ENCODE measurements around the gene EPB41L5.

EPB41L5 gene

DNA sequence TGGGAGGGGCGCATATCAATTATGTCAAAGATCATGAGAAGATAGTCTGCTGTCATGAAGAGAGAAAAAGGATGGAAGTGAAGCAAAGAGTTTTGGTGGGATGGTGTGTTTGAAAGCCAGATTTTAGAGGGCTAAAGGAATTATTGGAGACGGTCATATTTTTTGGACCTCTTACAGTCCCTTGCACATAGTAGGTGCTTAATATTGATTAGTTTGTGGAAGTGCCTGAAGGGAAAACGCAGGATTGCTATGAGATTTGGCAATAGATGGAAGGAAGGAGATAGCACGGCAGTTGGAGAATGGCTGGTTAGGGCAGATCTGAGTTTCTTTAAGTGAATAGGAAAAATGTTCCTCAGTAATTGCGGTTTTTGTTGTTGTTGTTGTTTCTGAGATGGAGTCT lies 15.9 kb downstream of the EPB41L5 start:
- TF ChIP-seq, protein P1, sequence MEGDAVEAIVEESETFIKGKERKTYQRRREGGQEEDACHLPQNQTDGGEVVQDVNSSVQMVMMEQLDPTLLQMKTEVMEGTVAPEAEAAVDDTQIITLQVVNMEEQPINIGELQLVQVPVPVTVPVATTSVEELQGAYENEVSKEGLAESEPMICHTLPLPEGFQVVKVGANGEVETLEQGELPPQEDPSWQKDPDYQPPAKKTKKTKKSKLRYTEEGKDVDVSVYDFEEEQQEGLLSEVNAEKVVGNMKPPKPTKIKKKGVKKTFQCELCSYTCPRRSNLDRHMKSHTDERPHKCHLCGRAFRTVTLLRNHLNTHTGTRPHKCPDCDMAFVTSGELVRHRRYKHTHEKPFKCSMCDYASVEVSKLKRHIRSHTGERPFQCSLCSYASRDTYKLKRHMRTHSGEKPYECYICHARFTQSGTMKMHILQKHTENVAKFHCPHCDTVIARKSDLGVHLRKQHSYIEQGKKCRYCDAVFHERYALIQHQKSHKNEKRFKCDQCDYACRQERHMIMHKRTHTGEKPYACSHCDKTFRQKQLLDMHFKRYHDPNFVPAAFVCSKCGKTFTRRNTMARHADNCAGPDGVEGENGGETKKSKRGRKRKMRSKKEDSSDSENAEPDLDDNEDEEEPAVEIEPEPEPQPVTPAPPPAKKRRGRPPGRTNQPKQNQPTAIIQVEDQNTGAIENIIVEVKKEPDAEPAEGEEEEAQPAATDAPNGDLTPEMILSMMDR (IDR thresholded peaks at IDR 0.05; ENCODE audit: control extremely low read depth, extremely low read depth, low read depth, missing control alignments): no peak
- POLR2A ChIA-PET: no interaction called here
- DNase-seq (ENCODE audit: extremely low spot score): no peak
- CTCF ChIA-PET: no interaction called here

DNA sequence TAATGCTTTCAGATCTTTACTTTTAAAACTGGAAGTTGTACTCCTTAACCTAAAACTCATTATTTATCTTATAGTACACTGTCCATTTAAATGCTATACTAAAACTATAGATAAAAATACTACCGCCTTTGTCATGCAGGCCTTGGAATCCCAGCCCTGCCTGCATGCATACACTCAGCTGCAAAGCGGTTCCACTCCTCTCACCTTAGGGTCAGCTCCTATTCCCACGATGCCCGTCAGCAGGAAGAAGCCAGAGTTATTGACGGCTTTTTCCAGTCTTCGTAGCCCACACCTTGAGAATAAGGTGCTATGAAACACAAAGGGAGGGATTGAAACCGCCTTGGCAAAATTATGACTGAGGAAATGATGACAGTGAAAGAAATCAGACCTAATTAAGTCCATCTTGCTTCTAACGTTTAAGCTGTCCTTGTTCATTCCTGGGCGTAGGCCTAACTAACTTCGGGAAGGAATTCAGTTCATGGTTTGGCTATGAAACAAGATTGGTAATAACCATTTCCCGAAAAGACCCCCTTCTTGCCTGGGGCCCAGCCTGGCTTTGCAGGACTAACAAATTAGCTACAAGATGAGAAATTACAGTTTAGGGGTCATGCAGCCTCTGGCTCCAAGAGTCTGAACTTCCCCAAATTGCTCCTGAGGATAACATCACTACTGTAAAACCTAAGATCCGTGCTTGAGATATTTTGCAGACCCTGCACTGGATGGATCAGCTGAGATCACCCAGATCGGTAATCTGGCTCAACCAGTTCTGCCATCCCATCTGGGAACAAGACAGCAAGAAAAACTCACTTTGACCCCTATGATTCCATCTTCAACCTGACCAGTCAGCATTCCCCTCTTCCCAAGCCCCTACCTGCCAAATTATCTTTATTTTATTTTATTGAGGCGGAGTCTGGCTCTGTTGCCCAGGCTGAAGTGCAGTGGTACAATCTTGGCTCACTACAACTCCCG lies 17.1 kb downstream of the EPB41L5 start:
- no peak for DNase-seq (ENCODE audit: extremely low spot score)
- CTCF ChIA-PET: interaction anchor here (1.3 kb wide), 3 partner anchors 13 to 146 kb away, joined by 3 read pairs; no protein-coding TSS in a partner anchor
- TF ChIP-seq, protein P1 (IDR thresholded peaks at IDR 0.05; ENCODE audit: control extremely low read depth, extremely low read depth, low read depth, missing control alignments): no peak
- POLR2A ChIA-PET: no interaction called here

DNA sequence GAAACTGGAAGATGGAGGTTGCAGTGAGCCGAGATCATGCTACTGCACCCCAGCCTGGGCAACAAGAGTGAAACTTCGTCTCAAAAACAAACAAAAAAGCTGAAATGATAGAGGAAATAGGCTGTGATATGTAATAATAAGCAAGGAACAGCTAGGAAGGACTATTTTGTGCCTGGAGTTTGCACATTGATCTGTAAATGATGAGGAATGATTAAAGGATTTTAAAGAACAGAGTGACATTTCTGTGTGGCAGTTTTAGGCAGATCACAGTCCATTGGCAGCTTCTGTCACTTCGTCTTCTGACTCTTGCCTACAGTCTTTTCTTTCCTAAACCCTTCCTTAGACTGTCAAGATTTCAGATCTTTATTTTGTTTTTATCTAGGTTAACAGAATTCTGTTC lies 19.4 kb downstream of the EPB41L5 start:
- no peak for DNase-seq (ENCODE audit: extremely low spot score)
- POLR2A ChIA-PET: no interaction called here
- TF ChIP-seq, protein P1 (IDR thresholded peaks at IDR 0.05; ENCODE audit: control extremely low read depth, extremely low read depth, low read depth, missing control alignments): no peak
- CTCF ChIA-PET: no interaction called here

DNA sequence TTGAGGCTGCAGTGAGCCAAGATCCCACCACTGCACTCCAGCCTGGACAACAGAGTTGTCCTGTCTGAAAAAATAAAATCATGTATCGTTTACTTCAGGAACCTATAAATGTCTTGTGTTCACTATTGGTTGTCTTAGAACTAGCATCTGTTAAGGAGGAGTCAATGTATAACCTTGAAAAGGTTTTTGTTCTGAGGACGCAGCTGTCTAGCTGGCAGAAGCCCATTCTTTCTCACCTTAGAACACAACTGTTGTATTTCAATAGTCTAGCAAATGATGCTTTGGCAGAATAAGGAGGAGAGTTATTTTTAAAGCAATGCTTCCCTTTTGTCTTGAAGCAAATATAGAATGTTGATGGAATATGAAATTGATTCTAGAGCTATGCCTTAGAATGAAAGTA lies 21.1 kb downstream of the EPB41L5 start:
- TF ChIP-seq, protein P1 (IDR thresholded peaks at IDR 0.05; ENCODE audit: control extremely low read depth, extremely low read depth, low read depth, missing control alignments): no peak
- ChIA-PET CTCF (no interaction called here), POLR2A (no interaction called here)
- no peak for DNase-seq (ENCODE audit: extremely low spot score)

DNA sequence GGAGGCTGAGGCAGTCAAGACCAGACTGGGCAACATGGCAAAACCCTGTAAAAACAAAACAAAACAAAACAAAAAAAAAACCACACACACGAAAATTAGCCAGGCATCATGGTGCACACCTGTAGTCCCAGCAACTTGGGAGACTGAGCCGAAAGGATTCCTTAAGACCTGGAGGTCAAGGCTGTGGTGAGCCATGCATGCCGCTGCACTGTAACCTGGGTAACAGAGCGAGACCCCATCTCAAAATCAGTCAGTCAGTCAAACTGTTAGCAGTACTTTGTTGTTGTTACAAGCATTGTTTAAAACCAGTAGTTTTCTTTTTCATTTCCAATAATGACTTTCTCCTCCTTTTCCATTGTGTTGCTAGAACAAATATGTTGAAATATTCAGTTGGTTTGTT lies 21.7 kb downstream of the EPB41L5 start:
- ChIA-PET POLR2A (no interaction called here), CTCF (no interaction called here)
- TF ChIP-seq, protein P1 (IDR thresholded peaks at IDR 0.05; ENCODE audit: control extremely low read depth, extremely low read depth, low read depth, missing control alignments): no peak
- DNase-seq (ENCODE audit: extremely low spot score): no peak

DNA sequence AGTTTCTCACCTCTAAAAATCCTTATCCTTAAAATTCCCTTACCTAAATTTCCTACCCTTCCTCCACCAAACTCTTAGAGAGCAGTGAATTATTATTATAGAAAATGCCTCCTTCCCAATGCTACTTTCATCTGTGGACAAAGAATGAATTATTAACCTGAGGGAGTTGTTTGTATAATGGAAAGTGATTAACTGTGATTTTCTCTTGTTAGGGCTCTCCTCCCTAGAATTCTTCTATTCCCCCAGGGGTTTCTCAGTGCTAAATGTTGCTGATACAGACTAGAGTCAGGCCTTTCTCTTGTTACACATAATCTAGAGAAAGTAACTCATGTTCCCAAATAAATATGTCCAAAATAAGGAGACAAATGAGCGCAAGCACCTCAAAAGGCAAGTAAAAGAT lies 23.3 kb downstream of the EPB41L5 start:
- TF ChIP-seq, protein P1 (IDR thresholded peaks at IDR 0.05; ENCODE audit: control extremely low read depth, extremely low read depth, low read depth, missing control alignments): no peak
- no peak for DNase-seq (ENCODE audit: extremely low spot score)
- POLR2A ChIA-PET: no interaction called here
- CTCF ChIA-PET: no interaction called here
